ENCODE measurements around the gene MBTPS1.

MBTPS1 gene

DNA sequence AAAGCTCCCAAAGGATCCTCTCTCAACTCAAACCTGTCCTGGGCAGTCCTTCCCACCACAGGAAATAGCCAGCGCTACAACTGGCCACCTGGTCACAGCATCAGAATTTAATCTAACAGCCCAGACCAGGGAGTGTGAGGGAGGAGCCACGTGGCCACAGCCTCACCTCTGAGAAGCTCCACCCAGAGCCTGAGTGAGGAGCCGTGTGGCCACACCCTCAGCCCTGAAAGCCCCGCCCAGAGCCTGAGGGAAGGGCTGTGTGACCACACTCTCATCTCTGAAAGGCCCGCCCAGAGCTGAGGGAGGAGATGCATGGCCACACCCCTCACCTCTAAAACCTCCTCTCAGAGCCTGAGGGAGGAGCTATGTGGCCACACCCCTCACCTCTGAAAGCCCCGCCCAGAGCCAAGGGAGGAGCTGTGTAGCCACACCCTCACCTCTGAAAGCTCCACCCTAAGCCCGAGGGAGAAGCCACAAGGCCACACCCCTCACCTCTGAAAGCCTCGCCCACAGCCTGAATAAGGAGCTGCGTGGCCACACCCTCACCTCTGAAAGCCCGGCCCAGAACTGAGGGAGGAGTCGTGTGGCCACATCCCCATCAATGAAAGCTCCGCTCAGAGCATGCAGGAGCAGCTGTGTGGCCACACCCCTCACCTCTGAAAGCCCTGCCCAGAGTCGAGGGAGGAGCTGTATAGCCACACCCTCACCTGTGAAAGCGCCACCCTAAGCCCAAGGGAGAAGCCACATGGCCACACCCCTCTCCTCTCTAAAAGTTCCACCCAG is 102.8 kb downstream of the MBTPS1 start:
- H3K4me3 ChIP-seq (ENCODE audit: low read depth, low read length) = no peak overlapping the region

DNA sequence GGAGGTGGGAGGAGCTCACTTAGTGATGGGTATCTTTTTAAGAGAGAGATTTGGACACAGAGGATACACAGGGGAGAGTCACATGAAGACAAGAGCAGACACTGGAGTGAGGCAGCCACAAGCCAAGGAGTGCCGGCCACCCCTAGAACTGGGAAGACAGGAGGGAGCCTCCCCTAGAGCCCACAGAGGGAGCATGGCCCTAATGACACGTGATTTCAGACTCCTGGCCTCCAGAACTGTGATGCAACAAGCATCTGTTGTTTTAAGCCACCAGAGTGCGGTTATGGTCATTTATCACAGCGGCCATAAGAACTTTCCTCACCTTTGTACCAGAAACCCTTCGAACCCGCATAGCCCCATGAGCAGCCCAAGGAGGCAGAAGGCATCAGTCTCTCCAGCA is 107.5 kb downstream of the MBTPS1 start:
- H3K4me3 ChIP-seq (ENCODE audit: low read depth, low read length) = no peak overlapping the region

DNA sequence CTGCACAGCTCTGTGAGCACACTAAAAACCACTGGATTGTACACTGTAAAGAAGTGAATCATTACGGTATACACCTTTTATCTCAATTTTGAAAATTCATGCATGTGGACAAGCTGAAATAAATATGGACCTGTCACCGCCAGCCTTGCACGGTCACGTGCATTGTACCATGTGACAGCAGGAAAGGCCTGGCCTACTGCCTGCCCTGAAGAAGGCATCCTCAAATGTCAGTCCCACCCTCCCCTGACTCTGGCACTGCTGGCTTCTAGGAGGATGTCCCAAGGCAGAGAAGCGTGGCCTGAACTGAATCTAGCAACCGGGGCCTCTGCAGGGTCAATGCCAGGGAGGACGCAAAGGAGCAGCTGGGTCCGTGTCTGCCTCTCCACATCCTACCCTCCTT is 108.8 kb downstream of the MBTPS1 start:
- H3K4me3 ChIP-seq (ENCODE audit: low read depth, low read length) = no peak overlapping the region

DNA sequence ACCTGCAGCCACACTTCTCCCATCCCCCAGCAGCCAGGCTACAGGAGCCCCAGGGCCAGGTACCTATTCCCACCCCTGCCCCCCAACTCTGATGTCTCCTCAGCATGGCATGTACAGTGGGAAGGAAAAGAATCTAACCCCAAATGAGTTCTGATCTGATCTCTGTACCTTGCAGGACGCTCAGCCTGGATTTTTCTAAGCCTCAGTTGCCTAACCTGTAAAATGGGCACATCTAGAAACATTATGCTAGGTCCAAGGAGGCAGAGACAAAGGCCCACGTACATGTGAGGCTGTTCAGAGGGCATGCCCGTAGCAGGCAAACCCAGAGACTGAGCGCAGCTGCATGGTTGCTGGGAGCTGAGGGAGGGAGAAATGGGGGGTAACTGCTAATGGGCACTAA is 109.2 kb downstream of the MBTPS1 start:
- H3K4me3 ChIP-seq (ENCODE audit: low read depth, low read length) = no peak overlapping the region

DNA sequence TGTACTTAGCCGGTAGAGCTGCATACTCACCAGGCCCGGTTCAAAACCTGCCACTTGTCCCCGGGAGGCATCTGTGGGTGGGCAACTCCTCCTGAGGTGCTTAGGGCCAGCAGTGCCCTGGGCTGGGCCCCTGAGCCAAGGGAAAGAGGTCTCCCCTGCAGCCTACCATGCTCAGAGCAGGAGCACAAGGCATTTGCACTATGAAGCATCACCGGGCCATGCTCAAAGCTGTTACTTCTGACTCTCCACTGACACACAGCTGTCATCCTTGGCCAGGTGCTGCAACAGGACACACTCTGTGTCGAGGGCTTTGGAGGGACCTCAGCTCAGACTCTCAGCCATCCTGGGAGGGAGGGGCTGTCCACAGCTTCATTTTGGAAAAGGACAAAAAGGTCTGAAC is 111.4 kb downstream of the MBTPS1 start:
- H3K4me3 ChIP-seq (ENCODE audit: low read depth, low read length) = no peak overlapping the region

DNA sequence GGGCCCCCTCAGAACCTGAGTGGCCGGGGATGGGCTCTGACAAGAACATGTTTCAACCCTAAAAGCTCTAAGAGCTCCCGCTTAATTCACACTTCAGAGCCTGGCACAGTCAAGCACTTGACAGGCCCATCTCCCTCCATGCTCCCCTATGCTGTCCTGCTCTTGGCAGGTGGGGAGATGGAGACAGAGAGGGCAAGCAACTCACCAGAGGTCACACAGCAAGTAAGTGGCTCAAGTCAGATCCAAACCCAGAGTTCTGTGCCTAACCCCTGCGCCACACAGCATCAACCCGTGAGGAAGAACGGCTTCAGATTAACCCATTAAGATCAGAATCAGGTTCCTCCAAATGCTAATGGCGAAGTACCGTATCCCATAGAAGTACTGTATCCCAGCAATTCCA is 112.3 kb downstream of the MBTPS1 start:
- no peak overlapping the region for H3K4me3 ChIP-seq (ENCODE audit: low read depth, low read length)

Measured in iPS-11a (cell line).